GM19455 (cell line): ENCODE data around the gene SLC25A25.
"Not testable (repeated sequence)": the region's sequence is repeated elsewhere in the genome, so short reads cannot be mapped to it uniquely, and the experiment has no call there.

Experiments used
- ATAC-seq: cut with Tn5 transposase; IDR thresholded peaks from one replicate; pipeline ENCODE4 v1.9.1; 2021; ENCODE audit not compliant: unreplicated experiment

Gene SLC25A25

DNA sequence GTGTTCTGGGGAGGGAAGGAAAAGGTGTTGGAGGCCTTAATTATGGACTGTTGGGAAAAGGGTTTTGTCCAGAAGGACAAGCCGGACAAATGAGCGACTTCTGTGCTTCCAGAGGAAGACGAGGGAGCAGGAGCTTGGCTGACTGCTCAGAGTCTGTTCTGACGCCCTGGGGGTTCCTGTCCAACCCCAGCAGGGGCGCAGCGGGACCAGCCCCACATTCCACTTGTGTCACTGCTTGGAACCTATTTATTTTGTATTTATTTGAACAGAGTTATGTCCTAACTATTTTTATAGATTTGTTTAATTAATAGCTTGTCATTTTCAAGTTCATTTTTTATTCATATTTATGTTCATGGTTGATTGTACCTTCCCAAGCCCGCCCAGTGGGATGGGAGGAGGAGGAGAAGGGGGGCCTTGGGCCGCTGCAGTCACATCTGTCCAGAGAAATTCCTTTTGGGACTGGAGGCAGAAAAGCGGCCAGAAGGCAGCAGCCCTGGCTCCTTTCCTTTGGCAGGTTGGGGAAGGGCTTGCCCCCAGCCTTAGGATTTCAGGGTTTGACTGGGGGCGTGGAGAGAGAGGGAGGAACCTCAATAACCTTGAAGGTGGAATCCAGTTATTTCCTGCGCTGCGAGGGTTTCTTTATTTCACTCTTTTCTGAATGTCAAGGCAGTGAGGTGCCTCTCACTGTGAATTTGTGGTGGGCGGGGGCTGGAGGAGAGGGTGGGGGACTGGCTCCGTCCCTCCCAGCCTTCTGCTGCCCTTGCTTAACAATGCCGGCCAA, 40.4 kb downstream of the SLC25A25 start:
- ATAC-seq = no peak

DNA sequence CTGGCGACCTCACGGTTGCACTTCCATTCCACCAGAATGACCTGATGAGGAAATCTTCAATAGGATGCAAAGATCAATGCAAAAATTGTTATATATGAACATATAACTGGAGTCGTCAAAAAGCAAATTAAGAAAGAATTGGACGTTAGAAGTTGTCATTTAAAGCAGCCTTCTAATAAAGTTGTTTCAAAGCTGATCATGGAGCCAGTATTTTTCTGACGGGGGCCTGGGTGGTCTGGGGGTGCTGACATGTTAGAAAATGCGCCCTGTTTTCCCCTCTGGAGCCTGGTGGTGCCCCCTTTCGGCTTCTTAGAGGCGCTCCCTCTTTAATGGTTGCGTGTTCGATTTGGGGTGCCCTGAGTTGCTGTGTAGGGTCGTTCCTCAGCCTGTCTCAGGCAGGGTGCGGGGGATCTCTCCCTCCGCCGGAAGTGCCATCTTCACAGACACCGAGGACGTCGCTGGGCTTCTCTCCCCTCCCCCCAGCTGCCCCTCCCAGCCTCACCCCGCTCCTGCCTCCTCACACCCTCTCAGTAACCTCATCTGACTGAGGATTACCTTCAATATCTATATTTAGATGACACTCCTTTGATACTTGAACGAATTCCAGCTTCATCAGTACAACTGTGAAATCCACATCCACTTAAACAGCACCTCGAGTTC, 41.1 kb downstream of the SLC25A25 start:
- ATAC-seq = no peak

DNA sequence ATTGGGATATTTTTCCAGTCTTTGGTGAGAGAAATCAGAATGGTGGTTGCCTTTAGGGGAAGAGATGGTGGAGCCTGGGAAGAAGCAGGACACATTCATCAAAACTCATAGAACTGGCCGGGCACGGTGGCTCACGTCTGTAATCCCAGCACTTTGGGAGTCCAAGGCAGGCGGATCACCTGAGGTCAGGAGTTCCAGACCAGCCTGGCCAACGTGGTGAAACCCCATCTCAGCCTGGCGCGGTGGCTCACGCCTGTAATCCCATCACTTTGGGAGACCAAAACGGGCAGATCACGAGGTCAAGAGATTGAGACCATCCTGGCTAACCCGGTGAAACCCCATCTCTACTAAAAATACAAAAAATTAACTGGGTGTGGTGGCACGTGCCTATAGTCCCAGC, 43.7 kb downstream of the SLC25A25 start:
- ATAC-seq = not testable (repeated sequence)

DNA sequence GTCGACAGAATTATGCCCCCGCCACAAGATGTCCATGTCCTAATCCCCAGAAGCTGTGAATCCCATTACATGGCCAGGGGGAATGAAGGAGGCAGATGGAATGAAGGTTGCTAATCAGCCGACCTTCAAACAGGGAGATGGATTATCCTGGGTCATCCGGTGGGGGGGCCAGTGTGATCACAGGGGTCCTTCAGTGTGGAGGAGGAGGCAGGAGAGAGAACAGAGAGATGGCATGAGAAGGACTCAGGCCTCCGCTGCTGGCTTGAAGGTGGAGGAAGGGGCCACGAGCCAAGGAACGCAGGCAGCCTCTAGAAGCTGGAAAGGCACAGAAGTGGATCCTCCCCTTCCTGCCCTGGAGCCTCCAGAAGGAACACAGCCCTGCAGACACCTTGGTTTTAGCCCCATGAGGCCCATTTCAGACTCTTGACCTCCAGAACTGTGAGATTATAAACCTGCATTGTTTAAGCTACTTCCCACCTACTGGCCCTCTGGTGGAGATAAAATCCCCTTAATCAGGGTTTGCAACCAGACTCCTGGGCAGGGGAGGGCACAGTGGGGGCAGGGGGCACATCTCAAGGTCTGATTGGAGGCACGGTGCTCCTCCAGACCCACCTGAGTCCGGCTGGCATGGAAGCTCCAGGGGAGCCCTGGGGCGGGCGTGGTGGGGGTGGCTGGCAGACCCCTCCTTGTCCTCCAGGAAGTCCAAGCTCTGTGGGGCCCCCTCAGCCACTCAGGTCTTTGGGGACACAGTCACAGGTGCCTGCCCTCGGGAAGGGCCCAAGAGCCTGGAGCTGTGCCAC, 45.7 kb downstream of the SLC25A25 start:
- ATAC-seq = no peak

DNA sequence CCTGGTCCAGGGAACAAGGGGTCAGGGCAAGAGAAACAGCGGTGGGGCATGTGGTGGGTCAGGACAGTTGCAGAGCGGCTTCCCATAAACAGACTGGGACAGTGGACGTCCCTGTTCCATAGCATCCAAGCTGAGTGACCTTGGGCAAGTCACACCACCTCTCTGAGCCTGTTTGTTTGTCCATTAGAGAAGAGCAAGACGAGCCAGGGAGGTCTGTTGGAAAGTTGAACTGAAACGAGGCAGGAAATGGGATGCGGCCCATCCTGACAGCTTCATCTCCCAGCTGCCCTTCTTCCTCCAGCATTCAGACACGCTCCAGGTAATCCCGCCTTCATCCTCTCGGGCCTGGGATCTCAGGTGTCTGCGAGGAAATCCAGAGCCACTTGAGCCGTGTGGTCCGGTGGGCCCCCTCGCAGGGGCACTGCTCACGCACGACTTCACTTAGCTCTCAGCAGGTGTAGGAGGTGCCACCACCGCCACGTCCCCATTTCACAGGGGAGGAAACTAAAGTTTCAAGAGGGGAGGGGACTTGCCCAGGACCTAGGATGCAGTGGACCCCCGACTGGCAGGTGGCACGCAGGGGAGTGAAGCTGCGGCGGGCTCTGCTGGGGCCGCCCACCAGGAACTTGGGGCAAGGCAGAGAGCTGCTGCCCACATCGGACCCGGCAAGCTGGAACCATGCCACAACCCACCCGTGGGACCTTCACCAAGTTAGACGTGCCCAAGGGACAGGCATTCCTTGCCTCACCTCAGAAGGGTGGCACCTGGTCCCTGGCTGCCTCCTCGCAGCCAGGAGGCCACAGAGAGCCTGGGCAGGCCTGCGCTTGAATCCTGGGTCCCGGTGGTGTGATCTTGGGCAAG, 46.5 kb downstream of the SLC25A25 start:
- ATAC-seq = no peak

DNA sequence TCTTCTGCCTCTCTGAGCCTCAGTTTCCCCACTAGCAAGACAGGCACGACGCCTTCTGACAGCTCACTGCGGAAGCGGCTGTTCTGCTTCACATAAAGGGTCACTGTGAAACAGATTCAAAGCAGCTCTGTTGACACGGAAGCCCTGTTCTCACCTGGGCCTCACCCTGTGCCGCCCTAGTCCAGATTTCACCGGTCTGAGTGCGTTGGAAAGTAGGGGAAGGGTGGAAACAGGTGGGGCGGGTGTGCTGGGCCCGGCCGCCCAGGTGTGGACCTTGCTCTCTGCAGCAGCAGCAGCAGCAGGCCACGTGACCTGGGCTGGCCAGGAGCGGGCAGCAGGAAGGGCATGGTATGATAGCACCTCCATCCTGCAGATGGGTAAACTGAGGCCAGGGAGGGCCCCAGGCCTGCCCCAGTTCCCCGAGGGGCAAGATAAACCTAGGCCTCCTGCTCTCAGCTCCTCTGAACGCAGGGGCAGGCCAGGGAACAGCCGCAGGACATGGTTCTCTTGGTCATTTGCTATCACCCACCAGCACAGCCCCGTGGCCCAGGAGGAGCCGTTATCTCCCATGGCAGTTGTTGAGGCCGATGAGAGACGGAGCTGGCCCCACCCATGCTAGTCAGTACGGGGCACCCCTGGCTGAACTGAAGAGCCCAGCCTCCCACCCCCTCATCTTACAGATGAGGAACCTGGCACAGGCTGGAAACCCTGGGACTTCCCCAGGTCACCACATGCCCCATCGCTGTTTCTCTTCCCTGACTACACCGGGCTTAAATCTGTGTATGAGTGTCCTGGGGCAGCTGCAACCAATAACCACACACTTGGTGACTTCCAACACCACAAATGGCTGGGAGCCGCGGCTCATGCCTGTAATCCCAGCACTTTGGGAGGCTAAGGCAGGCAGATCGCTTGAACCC, 47.4 kb downstream of the SLC25A25 start:
- no peak for ATAC-seq

DNA sequence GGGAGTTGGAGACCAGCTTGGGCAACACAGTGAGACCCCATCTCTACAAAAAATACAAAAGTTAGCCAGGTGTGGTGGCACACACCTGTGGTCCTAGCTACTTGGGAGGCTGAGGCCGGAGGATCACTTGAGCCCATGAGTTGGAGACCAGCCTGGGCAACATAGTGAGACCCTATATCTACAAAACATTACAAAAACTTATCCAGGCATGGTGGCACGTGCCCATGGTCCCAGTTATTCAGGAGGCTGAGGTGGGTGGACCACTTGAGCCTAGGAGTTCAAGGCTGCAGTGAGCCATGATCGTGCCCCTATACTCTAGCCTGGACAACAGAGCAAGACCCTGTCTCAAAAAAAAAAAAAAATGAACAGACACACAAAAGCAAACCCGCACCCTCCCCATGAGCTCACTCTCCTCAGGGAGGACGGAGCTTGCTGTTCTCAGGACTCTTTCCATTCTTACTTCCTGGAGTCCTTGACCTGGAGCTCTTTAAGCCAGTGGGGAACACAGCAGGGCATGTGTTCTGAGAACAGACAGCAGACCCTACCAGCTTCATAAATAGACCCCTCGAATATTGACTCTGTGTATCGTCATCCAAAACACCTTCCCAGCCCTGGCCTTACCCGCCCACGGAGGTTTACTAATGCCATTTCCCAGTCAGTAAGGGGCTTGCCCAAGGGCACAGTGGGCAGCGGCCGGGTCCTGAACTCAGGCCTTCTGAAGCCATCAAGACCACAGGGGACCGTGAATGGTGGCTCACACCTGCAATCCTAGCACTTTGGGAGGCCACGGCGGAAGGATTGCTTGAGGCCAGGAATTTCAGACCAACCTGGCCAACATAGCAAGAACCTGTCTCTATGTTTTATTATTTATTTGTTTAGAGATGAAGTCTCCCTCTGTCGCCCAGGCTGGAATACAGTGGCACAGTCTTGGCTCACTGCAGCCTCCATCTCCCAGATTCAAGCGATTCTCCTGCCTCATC, 48.4 kb downstream of the SLC25A25 start:
- no peak for ATAC-seq

DNA sequence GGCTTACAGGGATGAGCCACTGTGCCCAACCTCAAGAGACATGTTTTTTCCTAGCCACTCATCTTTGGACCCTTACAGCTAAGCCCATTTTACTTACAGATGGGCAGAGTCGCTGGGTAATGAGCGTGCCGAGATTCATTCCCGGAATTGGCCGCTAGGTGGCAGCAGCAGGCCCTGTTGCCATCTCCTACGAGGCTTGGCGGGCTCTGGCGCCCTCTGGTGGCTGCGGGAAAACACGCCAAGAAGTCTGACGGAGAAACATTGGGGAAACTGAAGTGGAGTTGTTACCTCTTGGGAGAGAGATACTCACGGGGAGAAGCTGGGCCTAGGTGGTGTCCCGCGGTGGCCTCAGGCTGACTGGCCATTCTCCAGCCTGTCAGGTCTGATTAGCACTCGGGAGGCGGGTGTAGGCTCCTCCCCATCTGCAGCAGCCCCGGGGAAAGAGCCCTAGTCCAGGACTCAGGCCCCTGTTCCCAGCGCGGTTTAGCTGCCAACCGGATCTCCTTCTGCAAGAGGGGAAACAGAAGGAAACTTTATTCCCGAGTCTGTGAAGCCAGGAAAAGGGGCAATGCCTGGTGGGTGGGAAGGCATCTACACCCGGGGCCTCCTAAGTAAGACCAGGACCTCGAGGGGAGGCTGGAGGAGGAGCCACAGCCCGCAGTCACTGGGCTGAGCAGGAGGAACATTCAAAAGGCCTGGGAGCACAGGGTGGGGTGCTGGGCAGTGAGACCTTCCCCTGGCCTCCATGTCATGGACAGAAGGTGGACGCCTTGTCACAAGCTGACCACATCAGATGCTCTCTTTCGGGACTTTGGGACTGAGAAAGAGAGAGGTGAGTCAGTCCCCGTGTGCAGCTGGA, 49.8 kb downstream of the SLC25A25 start:
- no peak for ATAC-seq

DNA sequence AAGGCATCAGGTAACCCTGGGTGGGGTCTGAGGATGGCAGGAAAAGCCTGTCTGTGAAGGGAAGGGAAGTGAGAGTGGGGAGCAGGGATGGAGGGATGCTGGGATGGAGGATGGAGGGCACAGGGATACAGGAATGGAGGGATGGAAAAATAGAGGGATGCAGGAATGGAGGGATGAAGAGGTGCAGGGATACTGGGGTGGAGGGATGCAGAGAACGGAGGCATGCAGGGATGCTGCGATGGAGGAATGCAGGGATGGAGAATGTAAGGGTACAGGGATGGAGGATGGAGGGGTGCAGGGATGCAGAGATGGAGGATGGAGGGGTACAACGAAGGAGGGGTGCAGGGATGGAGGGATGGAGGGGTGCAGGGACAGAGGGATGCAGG, 50.4 kb downstream of the SLC25A25 start:
- ATAC-seq = no peak

DNA sequence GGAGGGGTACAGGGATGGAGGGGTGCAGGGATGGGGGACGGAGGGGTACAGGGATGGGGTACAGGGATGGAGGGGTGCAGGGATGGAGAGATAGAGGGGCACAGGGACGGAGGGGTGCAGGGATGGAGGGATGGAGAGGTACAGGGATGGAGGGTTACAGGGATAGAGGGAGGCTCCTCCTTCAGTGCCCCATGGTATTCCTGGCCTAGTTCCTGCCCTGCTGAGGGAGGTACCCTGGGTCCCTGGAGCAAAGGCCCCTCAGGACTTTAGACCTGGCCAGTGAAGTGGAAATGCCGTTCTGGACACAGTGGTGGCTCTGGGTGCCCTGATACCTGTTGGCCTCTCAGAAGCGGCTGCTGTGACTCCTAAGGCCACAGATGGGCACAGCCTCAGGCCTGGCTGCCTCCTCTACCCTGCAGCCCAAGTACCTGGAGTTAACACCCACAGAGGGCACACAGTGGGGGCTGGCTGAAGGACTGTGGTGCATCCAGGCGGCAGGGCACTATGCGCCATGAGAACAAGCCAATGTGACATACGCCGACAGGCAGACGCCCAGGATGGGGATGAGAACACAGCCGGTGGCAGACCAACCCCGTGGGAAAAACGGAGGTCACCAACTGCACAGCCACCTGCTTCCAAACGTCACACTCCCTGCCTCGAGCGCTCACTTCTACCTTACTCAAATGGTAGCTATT, 51.1 kb downstream of the SLC25A25 start:
- ATAC-seq = no peak

DNA sequence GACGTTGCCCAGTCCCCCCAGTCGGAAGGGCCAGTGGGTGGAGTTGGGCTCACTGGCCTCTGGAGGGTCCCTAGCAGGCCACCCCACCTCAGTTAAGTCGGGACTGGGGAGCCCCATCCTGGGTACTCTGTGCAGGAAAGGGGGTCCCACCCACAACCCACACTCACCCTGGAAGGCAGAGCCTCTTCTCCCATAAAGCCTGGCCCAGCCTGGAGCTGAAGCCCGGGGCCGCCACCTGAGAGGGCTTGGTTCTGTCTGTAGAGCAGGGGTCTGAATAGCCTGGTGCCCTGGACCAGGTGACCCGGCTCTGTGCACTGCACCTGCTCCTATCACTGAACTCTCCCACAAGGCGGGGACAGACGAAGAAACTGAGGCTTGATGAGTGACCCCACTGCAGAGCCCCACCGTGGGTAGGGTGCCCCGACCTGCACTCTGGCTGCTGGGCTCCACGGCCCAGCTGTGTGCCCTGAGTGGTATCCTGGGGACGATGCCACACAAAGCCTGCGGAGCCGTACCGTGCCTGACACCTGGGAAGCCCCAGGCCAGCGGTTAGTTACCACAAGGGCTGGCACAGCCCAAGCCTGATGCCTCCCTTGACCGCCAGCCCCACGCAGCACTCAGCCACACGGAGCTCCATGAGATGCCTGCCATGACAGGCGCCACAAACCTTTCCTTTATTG, 52.2 kb downstream of the SLC25A25 start:
- no peak for ATAC-seq

DNA sequence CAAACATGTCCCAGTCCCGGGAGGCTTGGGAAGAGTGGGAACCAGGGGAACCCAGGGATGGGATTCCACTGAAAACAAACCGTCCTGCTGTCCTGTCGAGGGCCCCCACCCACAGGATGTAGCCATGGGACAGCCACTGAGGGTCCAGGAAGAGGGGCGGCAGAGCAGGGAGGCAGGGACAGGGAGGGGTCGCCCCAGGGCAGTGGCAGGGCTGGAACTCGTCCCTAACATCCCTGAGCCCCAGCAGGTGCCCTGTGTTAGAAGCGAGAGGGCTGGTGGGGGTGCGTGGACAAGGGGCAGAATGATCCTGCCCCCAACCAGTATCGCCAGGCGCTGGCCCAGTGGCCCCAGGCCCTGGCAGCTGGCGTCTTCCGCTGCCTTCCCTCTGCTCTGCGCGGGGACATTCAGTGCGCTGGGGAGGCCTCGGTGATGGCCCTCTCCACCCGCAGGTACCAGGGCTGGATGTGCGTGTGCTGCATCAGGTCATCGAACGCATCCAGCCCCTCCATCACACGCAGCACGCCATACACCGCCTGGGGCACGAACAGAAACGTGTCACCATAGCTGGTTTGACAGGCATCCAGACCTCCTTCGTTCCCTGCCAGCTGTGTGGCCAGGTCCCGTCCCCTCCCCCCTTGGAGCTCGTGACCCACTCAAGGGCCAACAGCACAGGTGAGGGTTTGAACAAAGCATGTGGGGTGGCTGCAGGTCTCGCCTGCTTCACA, 52.9 kb downstream of the SLC25A25 start:
- ATAC-seq = no peak

DNA sequence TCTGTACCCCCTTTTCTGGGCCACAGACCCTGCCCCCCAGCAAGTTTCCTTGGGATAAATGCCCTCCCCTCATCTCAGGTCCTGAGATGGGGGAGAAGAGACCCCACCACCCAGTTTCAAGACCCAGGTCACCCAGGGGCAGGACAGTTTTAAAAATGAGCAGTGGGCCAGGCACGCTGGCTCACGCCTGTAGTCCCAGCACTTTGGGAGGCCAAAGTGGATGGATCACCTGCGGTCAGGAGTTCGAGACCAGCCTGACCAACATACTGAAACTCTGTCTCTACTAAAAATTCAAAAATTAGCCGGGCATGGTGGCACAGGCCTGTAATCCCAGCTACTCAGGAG, 53.4 kb downstream of the SLC25A25 start:
- ATAC-seq = no peak

DNA sequence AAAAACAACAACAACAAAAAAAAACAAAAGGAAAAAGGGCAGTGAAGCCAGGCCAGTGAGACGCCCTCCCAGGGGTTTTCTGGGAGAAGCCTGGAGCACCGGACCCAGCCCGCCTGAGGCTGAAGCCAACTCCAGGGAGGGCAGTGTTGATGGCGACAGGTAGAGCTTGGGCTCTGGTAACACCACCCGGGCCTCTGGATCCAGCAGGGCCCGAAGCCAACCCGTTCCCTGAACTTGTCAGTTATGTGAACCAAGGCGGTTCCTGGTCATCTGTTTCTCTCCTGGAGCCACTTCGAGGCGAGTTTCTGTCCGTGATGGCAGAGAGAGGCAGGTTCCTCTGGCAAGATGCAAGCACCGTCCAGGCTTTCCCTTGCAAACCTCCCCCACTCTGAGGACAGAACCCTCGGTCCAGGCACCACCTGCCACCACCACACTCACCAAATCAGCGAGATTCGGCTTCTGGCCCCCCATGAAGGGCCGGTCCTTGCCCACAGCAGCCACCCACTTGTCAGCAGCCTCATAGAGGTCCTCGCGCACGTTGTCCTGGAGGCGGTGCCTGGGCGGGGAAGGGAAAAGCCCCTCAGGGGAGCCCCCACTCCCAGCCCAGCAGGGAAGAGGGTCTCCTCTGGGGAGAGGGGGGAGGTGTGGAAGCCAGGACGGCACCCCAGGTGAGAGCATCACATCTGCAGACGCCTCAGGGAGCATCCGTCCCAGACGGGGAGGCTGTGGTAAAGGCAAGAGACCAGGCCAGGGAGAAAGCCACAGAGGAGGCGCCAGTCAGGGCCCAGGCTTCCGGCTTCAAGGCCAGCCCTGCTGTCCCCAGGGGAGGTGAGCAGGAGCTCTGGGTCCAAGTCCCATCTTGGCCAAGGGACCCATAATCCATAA, 54.1 kb downstream of the SLC25A25 start:
- no peak for ATAC-seq

DNA sequence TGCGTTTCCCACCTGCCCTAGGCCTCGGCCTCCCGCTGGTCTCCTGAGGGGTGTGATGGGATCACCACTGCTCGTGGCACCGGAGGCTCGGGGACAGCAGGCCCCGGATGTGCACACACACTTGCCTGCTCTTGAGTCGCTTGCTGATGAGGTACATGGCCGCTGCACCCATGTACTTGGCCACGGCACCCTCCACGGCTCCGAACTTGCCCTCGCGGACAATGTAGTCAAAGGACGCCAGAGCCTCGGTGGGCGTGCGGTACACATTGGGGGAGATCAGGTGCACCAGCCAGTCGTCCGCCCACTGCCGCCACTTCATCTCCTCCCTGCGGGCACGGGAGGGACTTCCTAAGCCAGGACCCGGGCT, 54.8 kb downstream of the SLC25A25 start:
- no peak for ATAC-seq
